HG02938 (cell line): ENCODE measurements around the gene CERK.

Experiments used
- ATAC-seq: cut with Tn5 transposase; IDR thresholded peaks from one replicate; pipeline ENCODE4 v1.9.1; 2021; ENCODE audit warnings: mild to moderate bottlenecking, moderate library complexity; ENCODE audit not compliant: unreplicated experiment

CERK gene

DNA sequence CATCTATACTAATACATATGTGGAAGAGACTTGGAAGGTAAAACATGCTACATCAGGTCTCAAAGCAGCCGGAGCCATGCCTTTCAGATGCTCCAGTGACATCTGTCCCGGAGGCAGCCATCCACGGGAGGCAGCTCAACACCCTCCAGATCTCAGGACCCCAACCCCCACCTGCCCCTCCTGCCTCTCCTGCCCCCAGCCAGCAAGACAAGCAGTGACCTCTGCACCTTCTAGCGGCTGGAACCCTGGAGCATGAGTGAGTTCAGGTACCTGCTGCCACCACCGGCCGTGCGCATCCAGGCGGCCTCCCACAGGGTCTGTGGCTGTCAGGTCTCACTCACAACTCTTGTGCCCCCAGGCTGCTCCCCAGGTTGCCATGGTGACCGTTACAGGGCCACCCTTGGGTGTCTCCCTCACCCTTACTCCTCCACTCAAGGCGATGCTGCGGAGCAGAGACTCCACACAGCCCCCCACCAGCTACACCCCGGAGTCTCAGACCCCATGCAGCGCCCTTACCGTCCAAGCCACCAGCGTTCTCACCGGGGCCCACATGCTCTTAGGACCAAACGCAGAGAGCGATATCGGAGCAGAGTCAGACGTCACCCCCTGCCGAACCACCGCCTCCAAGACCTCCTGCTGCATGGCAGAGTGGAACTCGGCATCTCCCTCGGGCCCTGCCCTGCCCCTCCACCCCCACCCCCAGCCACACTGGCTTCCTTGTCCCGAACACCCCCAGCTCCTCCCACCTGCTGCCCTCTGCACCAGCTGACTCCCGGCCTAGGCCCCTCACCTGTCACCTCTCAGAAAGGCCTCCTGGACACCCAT lies 34.7 kb downstream of the CERK start:
- no peak for ATAC-seq

DNA sequence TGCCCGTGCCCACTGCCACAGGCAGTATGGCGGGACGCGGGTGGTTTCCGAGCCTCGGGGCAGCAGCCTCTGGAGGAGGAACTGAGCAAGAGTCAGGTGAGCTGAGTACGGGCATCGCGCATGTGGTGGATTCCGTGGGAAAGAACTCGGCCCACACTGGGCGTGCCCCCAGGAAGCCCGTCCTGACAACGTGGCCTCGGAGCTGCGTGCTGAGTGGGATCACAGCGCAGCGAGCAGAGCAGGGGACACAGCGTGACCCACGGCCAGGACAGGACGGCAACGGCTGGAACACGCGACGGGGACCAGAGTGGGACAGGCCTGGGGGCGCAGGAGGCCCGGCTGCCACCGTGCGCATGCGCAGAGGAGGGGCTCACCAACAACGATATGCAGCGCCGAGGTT lies 36.8 kb downstream of the CERK start:
- no peak for ATAC-seq

DNA sequence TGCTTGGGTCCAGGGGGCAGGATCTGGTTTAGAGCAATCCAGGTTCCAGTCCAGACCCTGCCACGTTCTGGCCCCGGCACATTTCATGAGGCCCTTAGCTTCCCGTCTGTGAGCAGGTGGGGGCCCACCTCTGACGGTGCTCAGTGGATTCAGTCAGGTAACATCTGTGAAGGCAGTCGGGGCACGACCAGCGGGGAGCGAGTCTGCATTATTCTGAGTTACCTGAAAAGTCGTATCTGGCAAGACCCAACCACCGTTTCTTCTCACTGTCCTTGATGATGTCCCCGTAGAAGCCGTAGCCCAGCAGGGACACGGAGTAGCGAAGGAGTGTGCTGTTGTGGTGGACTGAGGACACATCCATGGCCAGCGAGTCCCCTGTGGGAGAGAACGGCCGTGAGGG lies 39.0 kb downstream of the CERK start:
- no peak for ATAC-seq

GRCh38 chr22:46697811-46698515 lies 40.1 kb downstream of the CERK start:
- no peak for ATAC-seq

GRCh38 chr22:46696614-46697013 lies 41.4 kb downstream of the CERK start:
- ATAC-seq, result no peak

DNA sequence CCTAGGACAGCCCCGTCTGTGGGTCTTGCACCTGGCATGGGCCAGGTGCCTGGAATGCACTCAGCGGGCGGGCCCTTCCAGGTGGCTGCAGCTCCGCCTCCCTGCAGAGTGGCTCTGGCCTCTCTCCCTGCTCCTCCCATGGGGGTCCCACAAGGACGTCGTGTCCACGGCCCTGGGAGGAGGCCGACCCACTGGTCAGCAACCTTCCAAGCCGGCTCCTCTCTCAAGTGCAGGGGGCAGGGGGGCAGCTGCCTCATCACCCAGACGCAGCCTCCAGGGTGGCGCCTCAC lies 41.9 kb downstream of the CERK start:
- no peak for ATAC-seq

DNA sequence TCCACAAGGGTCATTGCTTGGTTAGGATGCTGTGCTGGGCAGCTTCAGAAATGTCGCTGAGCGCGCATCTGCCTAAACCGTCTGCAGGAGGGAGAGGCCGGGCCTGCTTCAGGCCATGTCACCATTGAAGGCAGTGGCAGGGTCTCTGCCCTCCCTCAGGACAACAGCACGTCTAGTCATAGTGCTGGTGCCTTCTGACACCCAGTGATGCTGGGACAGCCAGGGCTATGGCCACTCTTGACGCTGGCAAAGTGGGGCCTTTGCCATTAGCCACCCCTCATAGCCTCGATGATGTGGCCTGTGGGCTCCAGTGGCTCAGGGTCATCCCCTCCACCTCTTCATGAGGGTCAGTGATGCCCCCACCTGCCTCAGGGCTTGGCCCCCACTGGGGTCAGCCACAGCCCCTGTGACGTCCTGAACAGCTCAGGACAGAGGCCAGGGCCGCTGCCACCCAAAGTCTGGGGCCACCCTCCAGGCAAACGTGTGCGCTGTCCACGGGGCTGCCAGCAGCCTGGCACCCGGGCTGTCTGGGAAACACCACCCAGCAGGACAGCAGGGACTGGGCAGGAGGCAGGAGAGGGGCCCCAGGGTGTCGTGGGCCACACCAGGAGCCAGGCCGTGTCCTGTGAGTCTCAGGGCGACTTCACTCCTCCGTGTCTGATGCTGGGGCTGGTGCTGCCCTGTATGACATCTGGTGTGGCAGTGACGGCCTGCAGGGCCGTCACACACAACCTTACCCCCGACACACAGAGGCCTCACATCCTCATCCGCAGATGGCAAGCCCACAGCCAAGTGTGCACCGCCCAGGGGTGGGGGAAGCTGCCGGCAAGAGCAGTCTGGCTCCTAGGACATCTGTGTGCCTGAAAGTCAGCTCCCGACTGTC lies 42.5 kb downstream of the CERK start:
- no peak for ATAC-seq

DNA sequence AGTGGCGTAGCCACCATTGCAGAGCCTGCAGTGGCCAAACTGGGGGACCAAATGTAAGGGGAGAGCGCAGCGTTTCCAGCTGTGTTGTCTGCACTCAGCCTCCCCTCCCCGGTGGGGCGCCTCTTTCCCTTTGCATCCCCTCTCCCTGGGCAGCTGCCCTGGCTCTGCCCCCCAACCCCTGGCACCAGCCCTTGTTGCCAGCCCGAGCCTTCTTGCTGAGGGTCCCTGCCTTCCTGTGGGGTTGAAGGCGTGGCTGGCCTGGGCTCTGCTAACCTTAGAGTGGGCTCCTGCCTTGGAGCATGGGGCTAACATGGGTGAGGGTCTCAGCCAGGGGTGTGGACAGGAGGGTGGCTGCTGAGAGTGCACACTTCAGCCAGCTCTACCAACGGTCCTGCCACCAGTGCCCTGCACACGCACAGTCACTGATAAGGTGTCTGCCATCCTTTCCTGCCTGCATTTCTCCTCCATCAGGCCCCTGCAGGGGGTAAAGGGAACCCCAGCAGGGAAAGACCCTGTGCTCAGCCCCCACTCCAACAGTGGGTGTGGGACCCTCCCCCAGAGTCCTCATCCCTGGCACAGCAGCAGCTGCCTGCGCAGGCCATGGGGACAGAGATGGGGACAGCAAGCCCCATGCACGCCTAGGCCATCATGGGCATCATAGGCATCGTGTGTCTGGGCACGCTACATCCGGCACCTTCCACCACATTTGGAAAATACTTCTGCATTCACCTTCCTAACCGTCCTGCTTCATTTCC lies 43.5 kb downstream of the CERK start:
- no peak for ATAC-seq

- no peak for ATAC-seq
Measured at GRCh38 chr22:46693634-46694415, 44.2 kb downstream of the CERK start.

DNA sequence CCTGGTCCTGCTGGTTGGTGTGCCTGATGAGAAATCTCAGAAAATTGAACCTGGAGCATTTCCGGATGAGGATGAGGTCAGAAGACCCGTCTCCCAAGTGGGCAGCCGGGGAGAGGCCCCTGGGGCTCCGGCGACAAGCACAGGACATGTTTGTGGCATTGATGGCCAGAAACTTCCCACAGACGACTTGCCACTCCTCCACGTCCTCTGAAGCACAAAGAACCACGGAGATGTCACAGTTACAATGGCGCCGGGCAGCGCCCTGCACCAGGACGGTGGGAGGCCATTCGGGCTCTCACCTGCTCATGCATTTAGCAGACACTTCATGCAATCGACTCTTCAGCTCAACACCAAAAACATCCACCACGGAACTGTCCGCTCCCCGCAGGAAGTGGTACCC lies 46.5 kb downstream of the CERK start:
- no peak for ATAC-seq

DNA sequence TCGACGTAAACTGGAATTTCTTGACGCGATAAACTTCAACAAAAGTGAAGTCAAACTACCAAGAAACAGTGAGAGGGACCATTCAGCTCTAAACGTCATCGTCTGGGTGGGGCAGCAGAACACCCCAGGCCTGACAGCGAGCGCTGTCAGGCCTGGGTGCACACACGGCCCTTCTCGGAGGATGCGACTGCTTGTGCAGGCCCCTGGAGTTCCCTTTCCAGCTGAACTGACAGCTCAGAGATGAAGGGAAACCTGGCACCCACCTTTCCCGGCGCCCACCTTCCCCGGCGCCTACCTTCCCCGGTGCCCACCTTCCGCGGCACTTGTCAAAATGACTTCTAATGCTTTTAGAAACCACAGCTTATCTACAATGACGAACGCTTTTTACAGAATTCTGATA lies 47.9 kb downstream of the CERK start:
- no peak for ATAC-seq

- ATAC-seq, result no peak
Measured at GRCh38 chr22:46688949-46689348, 49.1 kb downstream of the CERK start.

DNA sequence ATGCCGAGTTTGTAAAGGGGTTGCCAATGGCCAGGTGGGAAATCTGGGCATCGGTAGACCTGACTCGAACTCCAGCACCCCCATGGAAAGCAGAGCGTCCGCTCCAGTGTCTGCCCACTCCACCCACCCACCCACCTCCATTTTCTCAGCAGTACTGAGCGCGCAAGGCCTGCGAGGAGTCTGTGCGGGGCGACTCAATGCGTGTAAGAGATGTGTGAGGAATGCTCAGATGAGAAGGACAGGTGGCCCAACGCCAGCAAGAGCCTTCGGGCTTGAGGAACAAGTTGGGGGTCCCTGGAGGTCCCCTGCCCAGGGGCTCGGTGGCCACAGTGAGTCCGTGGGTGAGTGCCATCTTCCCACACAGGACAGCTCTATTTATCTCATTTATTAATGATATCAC lies 50.6 kb downstream of the CERK start:
- ATAC-seq, result no peak

- ATAC-seq, result no peak
Measured at GRCh38 chr22:46687048-46687444, 51.0 kb downstream of the CERK start.

- ATAC-seq, result no peak
Measured at GRCh38 chr22:46686221-46687047, 51.6 kb downstream of the CERK start.

GRCh38 chr22:46684706-46685105 lies 53.3 kb downstream of the CERK start:
- ATAC-seq, result peak; percentile 89

DNA sequence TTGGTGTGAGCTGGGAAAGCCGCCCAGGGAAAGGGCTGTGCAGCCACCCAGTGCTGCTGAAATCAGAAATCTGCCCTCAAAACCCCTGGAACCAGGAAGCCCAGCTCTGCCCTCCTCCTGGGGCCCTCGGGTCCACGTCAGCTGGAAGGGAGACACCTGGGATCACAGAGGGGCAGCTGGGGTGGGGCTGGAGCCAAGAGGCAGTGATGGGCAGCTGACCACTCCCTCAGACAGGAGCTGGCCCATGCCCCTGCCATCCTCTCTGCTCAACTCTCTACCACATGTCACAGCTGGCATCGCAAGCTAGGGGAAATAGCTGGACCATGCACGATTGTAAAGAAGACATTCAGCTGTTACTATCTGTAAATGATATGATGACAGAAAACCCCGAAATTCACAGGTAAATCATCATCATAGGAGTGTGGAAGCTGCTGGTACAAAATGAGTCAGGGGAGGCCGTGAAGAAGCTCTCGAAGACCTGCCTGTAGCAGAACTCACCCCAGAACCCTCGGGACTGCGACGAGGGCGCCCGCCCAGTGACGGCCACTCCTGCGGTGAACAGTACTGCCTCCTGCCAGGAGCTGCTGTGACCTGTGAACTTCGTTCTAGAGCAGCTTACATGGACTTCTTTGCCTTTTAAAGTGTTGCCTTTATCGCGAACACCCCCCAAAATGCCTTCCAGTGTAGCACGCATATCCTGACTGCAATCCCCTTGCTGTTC lies 55.9 kb downstream of the CERK start:
- ATAC-seq, result no peak

- ATAC-seq, result no peak
Measured at GRCh38 chr22:46681010-46681409, 57.0 kb downstream of the CERK start.
